Cerebellar cortex (tissue), 1 donor: Measurements from ENCODE around the gene GPR3.
"Not testable (repeated sequence)": the region's sequence is repeated elsewhere in the genome, so short reads cannot be mapped to it uniquely, and the experiment has no call there.

ENCODE experiments used
- DNase-seq: peaks from one replicate; pipeline ENCODE4 v3.0.0-alpha.2; 2015; ENCODE audit warnings: low spot score

Gene GPR3

DNA sequence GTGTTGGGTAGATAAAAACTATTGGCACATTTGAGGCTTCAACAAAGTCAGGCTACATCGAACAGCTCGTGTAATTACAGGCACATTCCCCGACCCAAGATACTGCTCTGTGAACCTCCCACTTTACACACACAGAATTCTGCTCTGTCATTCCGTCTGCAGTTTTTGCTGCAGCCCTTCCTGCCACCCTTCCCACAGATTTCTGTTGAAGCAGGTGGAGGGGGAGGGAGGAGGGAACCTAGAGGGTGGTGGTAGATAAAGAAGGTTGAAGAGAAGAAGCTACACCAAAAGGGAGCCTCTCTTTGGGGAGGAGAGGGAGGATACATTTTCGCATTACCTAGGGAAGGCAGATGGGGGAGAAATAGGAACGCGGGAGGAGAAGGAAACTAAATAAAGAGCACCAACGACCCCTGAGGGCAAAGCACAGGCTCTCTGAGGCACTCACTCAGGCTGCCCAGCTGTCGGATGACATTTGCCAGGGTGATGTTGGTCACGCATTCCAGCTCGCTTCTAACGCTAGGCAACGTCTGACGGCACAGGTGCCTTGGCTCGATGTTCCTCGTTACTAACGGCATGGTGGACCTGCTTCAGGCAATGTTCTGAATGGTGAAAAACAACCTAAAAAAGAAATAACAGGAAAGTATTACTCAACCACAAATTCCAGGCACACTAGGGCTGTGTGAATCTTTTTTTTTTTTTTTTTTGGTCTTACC lies 36.0 kb downstream of the GPR3 start:
- peak; percentile 28 for DNase-seq

- DNase-seq: no peak
Measured at GRCh38 chr1:27429029-27429425, 36.6 kb downstream of the GPR3 start.

DNA sequence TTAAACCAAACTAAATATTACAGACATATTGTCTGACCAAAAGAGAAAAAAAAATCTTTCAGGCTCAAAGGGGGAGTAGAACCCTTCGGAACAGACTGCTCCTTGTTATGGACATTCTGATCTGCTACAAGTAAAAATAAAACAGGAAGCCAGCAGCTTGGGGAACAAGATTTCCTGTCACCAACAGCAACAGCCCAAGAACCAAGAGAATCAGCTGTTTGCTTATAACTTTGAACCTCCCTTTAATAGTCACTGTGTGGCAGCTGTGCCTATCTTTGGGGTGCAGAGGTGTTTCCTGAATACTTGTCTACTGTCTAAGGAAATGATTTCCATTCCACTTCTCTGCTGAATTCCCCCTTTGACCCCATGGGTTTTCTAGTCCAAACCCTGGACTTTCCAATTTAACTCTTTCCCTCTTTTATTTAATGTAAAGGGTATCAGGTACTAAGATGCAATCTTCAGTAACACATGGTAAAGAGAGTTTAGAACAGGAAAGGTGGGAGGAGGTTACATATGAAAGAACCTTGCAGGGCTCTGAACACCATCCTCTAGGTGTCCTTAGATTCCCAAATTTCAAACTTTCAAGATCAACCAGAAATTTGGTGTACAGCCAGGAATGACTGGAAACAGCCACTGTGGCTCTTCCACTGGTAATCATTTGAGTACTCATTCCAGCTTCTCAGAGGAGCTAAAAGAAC lies 38.6 kb downstream of the GPR3 start:
- peak; percentile 50 for DNase-seq

- DNase-seq: no peak
Measured at GRCh38 chr1:27431601-27431940, 39.1 kb downstream of the GPR3 start.

DNA sequence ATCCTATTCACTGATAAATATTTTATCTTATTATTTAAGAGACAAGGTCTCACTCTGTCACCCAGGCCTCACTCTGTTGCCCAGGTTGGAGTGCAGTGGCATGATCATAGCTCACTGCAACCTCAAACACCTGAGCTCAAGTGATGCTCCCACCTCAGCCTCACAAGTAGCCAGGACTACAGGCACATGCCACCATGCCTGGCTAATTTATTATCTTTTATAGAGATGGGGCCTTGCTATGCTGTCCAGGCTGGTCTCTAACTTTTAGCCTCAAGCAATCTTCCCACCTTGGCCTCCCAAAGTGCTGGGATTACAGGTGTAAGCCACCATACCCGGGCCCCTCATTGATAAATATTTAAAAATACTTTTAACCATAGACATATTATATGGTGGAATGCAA lies 40.3 kb downstream of the GPR3 start:
- not testable (repeated sequence) for DNase-seq

- no peak for DNase-seq
Measured at GRCh38 chr1:27433706-27434105, 41.3 kb downstream of the GPR3 start.

DNA sequence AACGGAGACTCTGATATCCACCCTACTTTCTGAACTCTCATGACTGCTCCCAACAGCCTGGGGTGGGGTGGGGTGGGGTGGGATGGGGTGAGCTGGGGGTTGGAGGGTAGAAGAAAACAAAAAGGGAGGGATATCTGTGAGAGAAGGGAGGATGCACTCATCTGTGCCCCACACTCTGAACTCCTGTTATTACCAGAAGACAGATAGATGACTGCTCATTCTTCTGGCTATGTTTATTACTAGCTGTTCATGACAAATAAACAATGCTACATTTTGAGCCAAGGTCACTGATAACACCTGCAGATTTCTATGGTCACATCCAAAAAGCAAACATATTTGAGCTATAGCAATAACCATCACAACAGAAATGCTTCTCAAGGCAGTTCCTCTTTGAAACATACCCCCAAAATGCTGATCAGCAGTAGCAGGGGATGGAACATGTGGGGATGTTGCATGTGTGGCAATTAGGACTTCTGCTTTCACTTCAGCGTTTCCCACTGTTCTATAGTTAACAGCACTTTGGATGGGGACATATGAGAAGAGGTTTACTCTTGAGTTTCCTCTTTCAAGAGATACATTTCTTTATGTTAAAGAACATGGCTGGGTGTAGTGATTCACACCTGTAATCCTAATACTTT lies 43.3 kb downstream of the GPR3 start:
- DNase-seq: no peak

GRCh38 chr1:27436204-27437159 lies 44.1 kb downstream of the GPR3 start:
- DNase-seq: no peak

- no peak for DNase-seq
Measured at GRCh38 chr1:27438621-27439061, 46.2 kb downstream of the GPR3 start.

GRCh38 chr1:27439150-27439549 lies 46.7 kb downstream of the GPR3 start:
- no peak for DNase-seq

- no peak for DNase-seq
Measured at GRCh38 chr1:27444632-27445031, 52.2 kb downstream of the GPR3 start.
